Activated T-cell treated with anti-CD3 and anti-CD28 coated beads for 1 hour (primary cell): ENCODE measurements around the gene HOXD10.

Experiments used
- DNase-seq: peaks from one replicate; pipeline ENCODE4 v3.0.0-alpha.2; 2020; ENCODE audit warnings: low read depth

The HOXD10 gene

GRCh38 chr2:176123411-176124109, 7.0 kb downstream of the HOXD10 start:
- no peak for DNase-seq

GRCh38 chr2:176124110-176124946, 7.8 kb downstream of the HOXD10 start:
- DNase-seq, result no peak

- no peak for DNase-seq
These were observed 8.6 kb downstream of the HOXD10 start for GRCh38 chr2:176124947-176125771.

GRCh38 chr2:176125772-176126054, 9.1 kb downstream of the HOXD10 start:
- DNase-seq, result no peak

- peak; percentile 67 for DNase-seq
These were observed 10.6 kb downstream of the HOXD10 start for GRCh38 chr2:176126929-176127773.

GRCh38 chr2:176127774-176128072, 11.1 kb downstream of the HOXD10 start:
- DNase-seq, result no peak

- no peak for DNase-seq
These were observed 11.8 kb downstream of the HOXD10 start for GRCh38 chr2:176128172-176128981.

GRCh38 chr2:176128982-176129796, 12.6 kb downstream of the HOXD10 start, which contains the start of gene HOXD8:
HOXD8 (plus strand) TSS chr2:176129705; CDS start chr2:176130367, 662 bp downstream.
- DNase-seq, result no peak

- no peak for DNase-seq
These were observed 13.2 kb downstream of the HOXD10 start for GRCh38 chr2:176129813-176130146.

- no peak for DNase-seq
These were observed 13.8 kb downstream of the HOXD10 start for GRCh38 chr2:176130147-176130956.

GRCh38 chr2:176130957-176131847, 14.6 kb downstream of the HOXD10 start:
- no peak for DNase-seq

GRCh38 chr2:176131848-176132158, 15.2 kb downstream of the HOXD10 start:
- no peak for DNase-seq

GRCh38 chr2:176132205-176133171, 15.9 kb downstream of the HOXD10 start:
- DNase-seq, result no peak

GRCh38 chr2:176133389-176133788, 16.8 kb downstream of the HOXD10 start:
- DNase-seq, result no peak

- no peak for DNase-seq
These were observed 17.5 kb downstream of the HOXD10 start for GRCh38 chr2:176134035-176134434.

- DNase-seq, result no peak
These were observed 18.5 kb downstream of the HOXD10 start for GRCh38 chr2:176135035-176135440.
